Cardiac muscle cell (in vitro differentiated cells and primary cell): ENCODE results near the gene RASD1. TPM values are rescaled to one million over a fixed set of nuclear protein-coding genes. Genes with fewer than 3 reads are reported as not detected.
"Not testable (repeated sequence)": the region's sequence is repeated elsewhere in the genome, so short reads cannot be mapped to it uniquely, and the experiment has no call there.

ENCODE experiments used
- DNase-seq, 2 donors: peaks; one replicate each; pipeline versions ENCODE4 v3.0.0 to v3.0.0-alpha.2; 2010 to 2017; ENCODE audit warnings: low read depth in 1 of 2, low spot score in 1 of 2
- H3K27ac ChIP-seq: fragments of 200-600 bp; sonication (generic); 2 replicates; pipeline ENCODE4 v1.5.1; 2016
- H3K27me3 ChIP-seq: fragments of 200-600 bp; sonication (generic); 2 replicates; pipeline ENCODE4 v1.6.0; 2016; ENCODE audit warnings: control low read depth
- H3K36me3 ChIP-seq: fragments of 200-600 bp; sonication (generic); 2 replicates; pipeline ENCODE4 v1.5.1; 2016; ENCODE audit warnings: control low read depth
- H3K4me1 ChIP-seq: fragments of 200-600 bp; sonication (generic); 2 replicates; pipeline ENCODE4 v1.8.1; 2017; ENCODE audit warnings: low read depth, mild to moderate bottlenecking, mixed run types
- H3K4me3 ChIP-seq: fragments of 200-600 bp; sonication (generic); 2 replicates; pipeline ENCODE4 v1.5.1; 2016; ENCODE audit warnings: mild to moderate bottlenecking
- H3K9me3 ChIP-seq: fragments of 200-600 bp; sonication (generic); 2 replicates; pipeline ENCODE4 v1.5.1; 2017; ENCODE audit warnings: low read depth, mild to moderate bottlenecking, control low read depth
- polyA plus RNA-seq: library from polyadenylated mRNA; unstranded; fragments of >200 nt; fragmentation: Nextera tagmentation; extraction: Ambion mirVana; gene quantifications from 2 replicates; pipeline ENCODE4 v1.2.1, GENCODE V29; 2016
- total RNA-seq: library from RNA; depleted of rRNA; stranded (reverse); fragments of >200 nt; gene quantifications from 2 replicates; pipeline ENCODE4 v1.2.3, GENCODE V29; 2016
- TF ChIP-seq, protein P1 (sequence below): IDR thresholded peaks from 2 replicates; pipeline ENCODE4 v1.5.1; 2012; ENCODE audit warnings: low read depth, mild to moderate bottlenecking, low read length

Gene RASD1
- total and polyA plus RNA-seq, 2 experiments from 2014 or later, result 24.3 to 28.4 TPM

DNA sequence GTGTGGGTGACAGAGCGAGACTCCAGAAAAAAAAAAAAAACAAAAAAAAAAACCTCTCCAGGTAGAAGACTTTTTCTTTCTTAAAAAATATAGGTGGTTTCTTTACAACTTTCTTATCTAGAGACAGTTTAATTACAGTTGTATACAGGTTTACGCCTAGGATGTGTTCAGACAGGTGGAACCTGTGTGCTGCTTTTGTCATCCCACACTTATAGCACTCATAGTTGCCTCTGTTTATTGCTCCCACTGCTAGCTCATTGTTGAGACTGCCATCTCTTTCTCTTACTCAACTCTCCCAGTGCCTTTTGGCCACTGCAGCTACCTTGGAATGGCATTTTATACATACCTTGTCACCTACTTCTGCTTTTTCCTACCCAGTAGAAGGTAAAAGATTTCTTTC lies 38.5 kb downstream of the RASD1 start:
- H3K27me3 ChIP-seq, result no peaks in the 10 kb centered on the region
- no peaks in the 10 kb centered on the region for H3K4me1 ChIP-seq
- no peak for DNase-seq
- no peaks in the 10 kb centered on the region for H3K36me3 ChIP-seq
- no peaks in the 10 kb centered on the region for H3K9me3 ChIP-seq
- TF ChIP-seq, protein P1, sequence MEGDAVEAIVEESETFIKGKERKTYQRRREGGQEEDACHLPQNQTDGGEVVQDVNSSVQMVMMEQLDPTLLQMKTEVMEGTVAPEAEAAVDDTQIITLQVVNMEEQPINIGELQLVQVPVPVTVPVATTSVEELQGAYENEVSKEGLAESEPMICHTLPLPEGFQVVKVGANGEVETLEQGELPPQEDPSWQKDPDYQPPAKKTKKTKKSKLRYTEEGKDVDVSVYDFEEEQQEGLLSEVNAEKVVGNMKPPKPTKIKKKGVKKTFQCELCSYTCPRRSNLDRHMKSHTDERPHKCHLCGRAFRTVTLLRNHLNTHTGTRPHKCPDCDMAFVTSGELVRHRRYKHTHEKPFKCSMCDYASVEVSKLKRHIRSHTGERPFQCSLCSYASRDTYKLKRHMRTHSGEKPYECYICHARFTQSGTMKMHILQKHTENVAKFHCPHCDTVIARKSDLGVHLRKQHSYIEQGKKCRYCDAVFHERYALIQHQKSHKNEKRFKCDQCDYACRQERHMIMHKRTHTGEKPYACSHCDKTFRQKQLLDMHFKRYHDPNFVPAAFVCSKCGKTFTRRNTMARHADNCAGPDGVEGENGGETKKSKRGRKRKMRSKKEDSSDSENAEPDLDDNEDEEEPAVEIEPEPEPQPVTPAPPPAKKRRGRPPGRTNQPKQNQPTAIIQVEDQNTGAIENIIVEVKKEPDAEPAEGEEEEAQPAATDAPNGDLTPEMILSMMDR, result no peak
- no peak overlapping the region for H3K4me3 ChIP-seq
- H3K27ac ChIP-seq, result no peak overlapping the region

DNA sequence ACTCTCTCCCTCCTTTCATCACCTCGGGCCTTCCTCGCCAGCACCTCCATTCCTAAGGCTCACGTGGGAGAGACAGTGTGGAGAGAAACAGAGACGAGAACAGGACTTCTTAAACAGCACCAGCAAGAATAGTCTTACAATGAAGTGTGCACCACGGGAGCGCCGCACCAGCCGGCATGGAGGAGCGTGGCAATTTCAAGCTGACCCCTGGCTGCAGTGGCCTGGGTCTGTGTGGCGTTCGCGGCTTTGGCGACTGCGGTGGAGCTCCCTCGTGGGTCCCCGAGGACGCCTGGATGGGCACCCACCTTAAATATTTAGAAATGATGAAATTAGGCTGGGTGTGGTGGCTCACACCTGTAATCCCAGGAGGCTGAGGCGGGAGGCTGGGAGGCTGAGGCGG lies 39.9 kb downstream of the RASD1 start:
- no peak overlapping the region for H3K27ac ChIP-seq
- no peaks in the 10 kb centered on the region for H3K27me3 ChIP-seq
- no peak for DNase-seq
- no peak overlapping the region for H3K4me3 ChIP-seq
- TF ChIP-seq, protein P1, result no peak
- no peaks in the 10 kb centered on the region for H3K4me1 ChIP-seq
- H3K36me3 ChIP-seq, result no peaks in the 10 kb centered on the region
- H3K9me3 ChIP-seq, result no peaks in the 10 kb centered on the region

DNA sequence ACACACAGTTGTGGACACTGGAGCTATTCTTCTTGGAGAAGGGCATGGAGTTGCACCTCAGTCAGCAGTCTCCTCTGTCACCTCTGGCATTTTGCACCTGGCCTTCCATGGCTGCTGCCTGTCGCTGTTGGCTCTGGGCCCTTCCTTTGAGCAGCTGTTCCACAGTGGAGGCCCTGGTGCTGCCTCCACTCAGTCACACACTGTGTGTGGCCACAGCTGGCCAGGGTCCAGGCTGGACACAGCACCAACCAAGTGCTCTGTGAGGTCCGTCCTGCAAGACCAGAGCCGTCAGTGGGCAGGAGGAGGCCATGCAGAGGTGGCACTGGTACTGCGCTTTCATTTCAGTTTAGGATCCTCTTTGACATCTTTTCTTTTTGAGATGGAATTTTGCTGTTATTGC lies 41.0 kb downstream of the RASD1 start:
- H3K36me3 ChIP-seq, result no peaks in the 10 kb centered on the region
- H3K4me3 ChIP-seq, result no peak overlapping the region
- no peak overlapping the region for H3K27ac ChIP-seq
- TF ChIP-seq, protein P1, result no peak
- H3K9me3 ChIP-seq, result no peaks in the 10 kb centered on the region
- no peak for DNase-seq
- H3K27me3 ChIP-seq, result no peaks in the 10 kb centered on the region
- H3K4me1 ChIP-seq, result no peaks in the 10 kb centered on the region

DNA sequence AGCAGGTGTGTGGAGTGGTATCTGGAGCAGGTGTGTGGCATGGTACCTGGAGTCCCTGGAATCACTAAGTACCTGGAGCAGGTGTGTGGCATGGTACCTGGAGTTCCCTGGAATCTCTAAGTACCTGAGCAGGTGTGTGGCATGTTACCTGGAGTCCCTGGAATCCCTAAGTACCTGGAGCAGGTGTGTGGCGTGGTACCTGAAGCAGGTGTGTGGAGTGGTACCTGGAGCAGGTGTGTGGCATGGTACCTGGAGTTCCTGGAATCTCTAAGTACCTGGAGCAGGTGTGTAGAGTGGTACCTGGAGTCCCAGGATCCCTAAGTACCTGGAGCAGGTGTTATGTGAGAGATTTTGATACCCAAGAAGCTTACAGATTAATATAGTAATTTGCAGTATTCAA lies 41.5 kb downstream of the RASD1 start:
- not testable (repeated sequence) for H3K4me3 ChIP-seq, H3K9me3 ChIP-seq, H3K4me1 ChIP-seq, DNase-seq, H3K27ac ChIP-seq, H3K36me3 ChIP-seq, H3K27me3 ChIP-seq

DNA sequence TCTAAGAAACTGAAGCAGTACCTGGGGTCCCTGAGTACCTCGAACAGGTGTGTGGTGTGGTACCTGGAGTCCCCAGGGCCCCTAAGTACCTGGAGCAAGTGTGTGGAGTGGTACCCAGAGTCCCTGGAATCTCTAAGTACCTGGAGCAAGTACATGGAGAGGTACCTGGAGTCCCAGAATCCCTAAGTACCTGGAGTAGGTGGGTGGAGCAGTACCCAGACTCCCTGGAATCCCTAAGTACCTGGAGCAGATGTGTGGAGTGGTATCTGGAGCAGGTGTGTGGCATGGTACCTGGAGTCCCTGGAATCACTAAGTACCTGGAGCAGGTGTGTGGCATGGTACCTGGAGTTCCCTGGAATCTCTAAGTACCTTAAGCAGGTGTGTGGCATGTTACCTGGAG lies 41.9 kb downstream of the RASD1 start:
- TF ChIP-seq, protein P1, result no peak
- no peaks in the 10 kb centered on the region for H3K36me3 ChIP-seq
- no peak overlapping the region for H3K27ac ChIP-seq
- H3K27me3 ChIP-seq, result no peaks in the 10 kb centered on the region
- no peak for DNase-seq
- H3K4me3 ChIP-seq, result no peak overlapping the region
- no peaks in the 10 kb centered on the region for H3K9me3 ChIP-seq
- no peaks in the 10 kb centered on the region for H3K4me1 ChIP-seq

DNA sequence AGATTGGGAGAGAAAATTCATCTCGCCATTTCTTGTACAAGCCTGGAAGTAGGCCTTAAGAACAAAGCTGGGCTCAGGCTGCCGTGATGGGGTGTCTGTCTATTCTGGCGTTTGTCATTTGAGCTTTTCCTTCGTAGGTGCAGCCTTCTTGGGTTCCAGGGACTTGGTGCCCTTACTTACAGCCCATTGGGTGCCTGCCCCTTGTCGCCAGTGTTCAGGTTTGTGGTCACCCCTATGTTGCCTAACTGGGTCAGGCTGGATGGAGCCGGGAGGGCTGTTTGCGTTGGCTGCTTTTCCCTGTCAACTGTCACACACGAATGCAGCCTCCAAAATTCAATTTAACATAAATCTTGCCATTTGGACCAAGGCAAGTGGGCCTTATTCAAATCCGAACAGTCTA lies 43.1 kb downstream of the RASD1 start:
- Histone ChIP-seq H3K36me3 (no peaks in the 10 kb centered on the region), H3K4me3 (no peak overlapping the region), H3K4me1 (no peaks in the 10 kb centered on the region), H3K27ac (no peak overlapping the region), H3K9me3 (no peaks in the 10 kb centered on the region), H3K27me3 (no peaks in the 10 kb centered on the region)
- no peak for DNase-seq
- TF ChIP-seq, protein P1, result no peak
